ENCODE results near the gene CNTNAP5.

CNTNAP5 gene

GRCh38 chr2:124908411-124908810 is 883.3 kb downstream of the CNTNAP5 start:
- no peak for DNase-seq (ENCODE audit: low read depth)

- peak; percentile 13 for DNase-seq (ENCODE audit: low read depth)
These were observed 886.5 kb downstream of the CNTNAP5 start for GRCh38 chr2:124911560-124911959.

- DNase-seq (ENCODE audit: low read depth): no peak
These were observed 888.8 kb downstream of the CNTNAP5 start for GRCh38 chr2:124913868-124914267.

GRCh38 chr2:124915567-124915966 is 890.5 kb downstream of the CNTNAP5 start:
- no peak for DNase-seq (ENCODE audit: low read depth)

GRCh38 chr2:124919296-124919695 is 894.2 kb downstream of the CNTNAP5 start:
- DNase-seq (ENCODE audit: low read depth): no peak

- no peak for DNase-seq (ENCODE audit: low read depth)
These were observed 895.4 kb downstream of the CNTNAP5 start for GRCh38 chr2:124920448-124920847.

- DNase-seq (ENCODE audit: low read depth): no peak
These were observed 896.1 kb downstream of the CNTNAP5 start for GRCh38 chr2:124921191-124921590.

- DNase-seq (ENCODE audit: low read depth): no peak
These were observed 898.0 kb downstream of the CNTNAP5 start for GRCh38 chr2:124923097-124923496.

- DNase-seq (ENCODE audit: low read depth): no peak
These were observed 908.8 kb downstream of the CNTNAP5 start for GRCh38 chr2:124933883-124934282.

GRCh38 chr2:124953921-124954320 is 928.8 kb downstream of the CNTNAP5 start:
- DNase-seq (ENCODE audit: low read depth): no peak

GRCh38 chr2:124959581-124959980 is 934.5 kb downstream of the CNTNAP5 start:
- DNase-seq (ENCODE audit: low read depth): no peak

GRCh38 chr2:124961132-124961531 is 936.0 kb downstream of the CNTNAP5 start:
- no peak for DNase-seq (ENCODE audit: low read depth)

Measured in stromal cell of bone marrow (primary cell).